Measurements from ENCODE around the gene BICC1.

The BICC1 gene

DNA sequence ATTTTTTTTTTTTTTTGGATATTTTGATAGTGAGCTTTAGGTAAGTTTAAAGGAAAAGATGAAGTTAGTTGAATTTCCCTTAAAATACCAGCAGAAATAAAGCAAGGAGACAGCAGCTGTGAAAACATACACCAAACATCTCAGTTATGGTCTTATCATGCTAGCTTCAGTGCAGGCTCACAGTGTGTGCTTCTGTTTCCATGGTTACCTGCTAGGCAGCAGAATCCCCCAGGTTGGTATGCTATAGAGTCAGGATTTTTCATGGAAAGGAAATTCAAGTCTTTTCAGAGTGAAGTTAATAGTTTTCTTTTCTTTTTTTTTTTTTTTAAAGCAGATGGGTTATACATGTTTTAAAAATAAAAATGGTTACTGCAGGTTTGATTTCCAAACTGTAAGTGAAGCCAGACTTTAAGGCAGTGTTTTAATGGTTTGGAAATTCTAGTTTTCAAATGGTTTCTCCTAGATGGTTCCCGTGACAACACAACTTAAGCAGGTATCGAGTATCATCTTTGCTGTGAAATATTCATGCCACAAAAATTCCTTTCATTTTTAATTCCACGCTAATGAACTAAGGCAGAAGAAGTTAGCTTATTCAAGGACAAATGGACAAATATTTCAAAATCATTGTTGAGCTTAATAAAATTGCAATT lies 230.9 kb downstream of the BICC1 start:
- DNase-seq (ENCODE audit: low spot score) = no peak

DNA sequence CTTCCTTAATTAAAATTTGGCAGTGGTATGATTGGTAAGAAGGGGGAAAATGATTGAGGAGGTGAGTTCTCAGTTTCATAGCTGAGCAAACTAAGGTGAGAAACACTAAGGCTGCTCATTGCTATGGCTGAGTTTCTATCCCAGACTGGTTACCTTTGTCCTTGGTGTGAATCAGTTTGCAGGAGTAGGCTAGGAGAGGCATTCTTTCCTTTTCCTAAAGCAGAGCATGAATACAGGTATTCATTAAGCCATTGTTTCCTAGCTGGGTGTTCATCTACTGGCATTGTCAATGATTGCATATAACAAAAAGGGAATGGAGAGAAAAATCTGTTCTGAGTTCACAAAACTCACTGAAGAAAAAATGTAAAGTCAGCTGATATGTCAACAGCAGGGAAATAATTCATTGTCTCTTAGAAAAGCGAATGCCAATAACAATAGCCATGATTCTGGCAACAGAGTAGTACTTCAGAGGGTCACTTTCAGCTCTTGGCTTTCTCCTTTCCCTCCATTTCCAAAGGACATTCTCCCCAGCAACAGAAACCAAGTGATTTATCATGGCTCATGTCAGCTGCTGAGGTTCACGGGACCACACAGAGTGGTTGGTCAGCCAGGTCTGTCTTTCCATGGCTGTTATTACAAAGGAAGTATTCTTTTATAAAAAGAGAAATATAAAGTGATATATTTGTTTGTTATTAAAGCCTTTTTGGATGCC lies 234.0 kb downstream of the BICC1 start:
- no peak for DNase-seq (ENCODE audit: low spot score)

DNA sequence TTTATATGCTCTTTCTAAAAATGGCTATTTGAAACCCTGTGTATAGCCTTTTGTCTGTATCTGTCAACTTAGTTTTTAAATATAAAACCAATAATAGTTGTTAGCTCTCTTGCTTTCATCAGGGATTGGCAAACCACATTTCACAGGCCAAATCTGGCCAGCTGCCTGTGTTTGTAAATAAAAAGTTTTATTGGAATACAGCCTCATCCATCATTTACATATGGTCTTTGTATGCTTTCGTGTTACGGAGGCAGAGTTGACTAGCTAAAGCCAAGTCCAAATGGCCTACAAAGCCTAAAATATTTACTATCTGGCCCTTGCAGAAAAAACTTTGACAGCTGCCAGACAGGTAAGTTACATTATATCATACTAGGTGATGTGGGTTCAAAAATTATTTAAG lies 235.0 kb downstream of the BICC1 start:
- no peak for DNase-seq (ENCODE audit: low spot score)

DNA sequence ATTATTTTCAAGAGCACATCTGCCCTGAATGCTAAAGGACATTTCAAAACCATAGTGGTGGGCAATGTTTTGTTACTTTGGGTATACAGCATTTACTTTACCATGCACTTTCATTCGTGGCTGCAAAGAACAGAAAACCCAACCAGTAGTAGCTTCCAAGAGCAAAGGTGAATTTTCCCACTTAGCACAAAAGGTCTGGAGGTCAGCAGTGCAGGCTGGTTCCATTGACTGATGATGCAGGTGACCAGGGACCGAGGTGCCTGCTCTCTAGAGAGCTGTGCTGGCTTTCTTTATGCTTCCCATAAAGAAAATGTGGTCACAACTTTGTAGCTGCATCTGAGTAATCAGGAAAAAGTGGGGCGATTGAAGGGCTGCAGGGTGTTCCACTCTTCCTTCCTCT lies 240.0 kb downstream of the BICC1 start:
- DNase-seq (ENCODE audit: low spot score) = no peak

DNA sequence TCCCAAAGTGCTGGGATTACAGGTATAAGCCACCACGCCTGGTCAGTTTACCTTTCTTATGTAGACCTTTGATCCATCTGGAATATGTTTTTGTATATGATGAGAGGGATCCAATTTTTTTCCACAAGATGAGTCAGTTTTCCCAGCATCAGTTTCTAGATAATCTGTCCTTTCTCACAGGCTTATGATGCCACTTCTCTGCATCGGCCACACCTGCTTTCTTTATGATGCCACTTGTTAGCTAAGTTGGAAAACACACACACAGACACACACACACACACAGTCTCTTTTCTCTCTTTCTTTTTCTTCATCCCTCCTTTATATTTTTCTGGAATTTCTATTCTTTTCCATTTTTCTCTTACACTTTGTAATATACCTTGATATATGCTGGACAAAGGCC lies 240.8 kb downstream of the BICC1 start:
- DNase-seq (ENCODE audit: low spot score) = no peak

DNA sequence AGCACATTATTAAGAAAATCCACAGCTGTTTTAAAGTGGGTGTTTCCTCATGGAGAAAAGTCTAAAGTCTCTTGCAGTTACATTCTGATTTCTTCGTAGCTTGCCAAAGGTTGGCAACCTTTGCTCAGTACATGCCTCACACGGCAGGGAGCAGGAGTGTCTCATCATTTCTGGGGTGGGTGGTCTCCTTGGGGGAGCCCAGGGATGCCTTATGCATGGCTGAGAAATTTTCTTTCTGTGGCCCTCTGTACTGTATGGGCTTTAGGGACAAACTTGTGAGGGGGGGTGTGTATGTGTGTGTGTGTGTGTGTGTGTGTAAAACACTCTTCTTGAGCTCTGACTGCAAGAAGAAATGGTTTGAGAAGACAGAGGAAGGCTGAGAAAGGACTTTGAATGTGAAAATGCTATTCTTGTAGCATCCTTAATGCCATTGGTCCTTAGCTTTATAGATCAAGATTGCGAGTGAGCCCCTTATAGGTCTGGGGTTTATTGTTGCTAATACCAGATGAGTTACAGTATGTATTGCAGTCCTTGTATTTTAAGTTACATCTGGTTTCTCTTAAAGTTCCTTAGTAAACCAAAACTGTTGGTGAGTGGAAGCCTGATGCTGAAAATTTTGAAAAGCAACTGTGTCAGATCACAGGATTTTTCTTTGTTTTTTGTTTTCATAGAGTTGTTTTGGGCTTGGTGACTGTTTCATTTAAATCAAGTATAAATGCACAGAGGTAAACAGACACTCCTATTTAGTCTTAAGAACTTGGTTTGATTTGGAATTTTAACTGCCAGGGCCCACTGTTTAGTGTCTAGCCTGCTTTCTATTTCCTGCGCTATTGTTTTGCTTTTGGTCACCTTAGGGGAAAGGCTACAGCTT lies 242.0 kb downstream of the BICC1 start:
- DNase-seq (ENCODE audit: low spot score) = no peak

DNA sequence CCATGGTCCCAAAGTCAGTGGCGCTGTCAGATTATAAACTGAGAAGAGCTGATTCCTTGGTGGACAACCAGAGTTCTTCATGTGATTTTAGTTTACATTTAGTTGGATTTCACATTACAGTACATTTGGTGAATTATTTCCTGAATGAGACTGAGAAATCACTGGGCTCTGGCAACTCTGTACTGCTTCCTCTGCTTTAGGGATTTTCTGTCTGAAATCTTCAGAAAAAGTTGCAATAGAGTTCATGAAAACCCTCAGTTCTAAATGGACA lies 242.6 kb downstream of the BICC1 start:
- no peak for DNase-seq (ENCODE audit: low spot score)

DNA sequence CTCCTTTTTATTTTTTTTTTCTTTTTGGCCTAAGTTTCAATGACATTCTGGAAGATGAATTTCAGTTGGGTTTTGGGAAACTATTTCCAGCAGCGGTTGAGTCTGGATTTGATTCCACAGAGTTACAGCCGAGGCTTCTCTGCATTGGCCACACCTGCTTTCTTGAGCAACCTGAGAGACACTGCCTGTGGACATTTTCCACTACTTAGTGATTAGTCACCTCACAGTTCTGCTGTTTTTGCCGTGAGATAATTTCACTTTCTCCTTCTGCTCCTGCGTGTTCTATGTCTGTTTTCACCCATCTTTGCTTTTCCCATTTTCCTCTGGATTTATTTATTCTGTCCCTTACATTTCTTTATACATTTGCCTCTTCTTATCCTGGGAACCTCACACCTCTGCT lies 243.0 kb downstream of the BICC1 start:
- DNase-seq (ENCODE audit: low spot score) = no peak

DNA sequence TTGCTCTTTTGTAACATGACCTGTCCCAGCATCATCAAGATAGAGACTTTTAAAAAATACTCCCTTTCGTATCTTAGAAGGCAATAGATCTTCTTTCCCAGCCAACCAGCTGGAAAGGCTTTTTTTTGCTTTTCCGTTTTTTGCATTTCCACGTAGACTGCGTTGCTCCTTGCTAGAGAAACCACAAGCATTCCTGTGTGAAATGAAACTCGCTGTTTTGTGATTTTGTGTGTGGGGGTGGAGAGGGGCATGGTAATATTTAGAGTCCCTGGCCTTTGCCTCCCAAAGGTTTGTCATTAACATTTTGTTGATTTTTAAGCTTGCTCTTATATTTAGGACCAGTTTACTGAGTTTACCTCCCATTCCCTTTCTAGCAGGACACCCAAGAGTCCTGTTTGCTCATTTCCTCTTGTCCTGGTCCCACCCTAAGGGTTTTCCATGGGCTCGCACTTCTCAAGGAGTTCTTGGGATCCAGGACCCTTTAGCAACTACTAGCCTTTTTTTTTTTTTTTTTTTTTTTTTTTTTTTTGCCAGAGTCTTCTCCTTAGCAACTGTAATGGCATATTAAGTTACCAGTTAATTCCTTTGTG lies 243.6 kb downstream of the BICC1 start:
- no peak for DNase-seq (ENCODE audit: low spot score)

DNA sequence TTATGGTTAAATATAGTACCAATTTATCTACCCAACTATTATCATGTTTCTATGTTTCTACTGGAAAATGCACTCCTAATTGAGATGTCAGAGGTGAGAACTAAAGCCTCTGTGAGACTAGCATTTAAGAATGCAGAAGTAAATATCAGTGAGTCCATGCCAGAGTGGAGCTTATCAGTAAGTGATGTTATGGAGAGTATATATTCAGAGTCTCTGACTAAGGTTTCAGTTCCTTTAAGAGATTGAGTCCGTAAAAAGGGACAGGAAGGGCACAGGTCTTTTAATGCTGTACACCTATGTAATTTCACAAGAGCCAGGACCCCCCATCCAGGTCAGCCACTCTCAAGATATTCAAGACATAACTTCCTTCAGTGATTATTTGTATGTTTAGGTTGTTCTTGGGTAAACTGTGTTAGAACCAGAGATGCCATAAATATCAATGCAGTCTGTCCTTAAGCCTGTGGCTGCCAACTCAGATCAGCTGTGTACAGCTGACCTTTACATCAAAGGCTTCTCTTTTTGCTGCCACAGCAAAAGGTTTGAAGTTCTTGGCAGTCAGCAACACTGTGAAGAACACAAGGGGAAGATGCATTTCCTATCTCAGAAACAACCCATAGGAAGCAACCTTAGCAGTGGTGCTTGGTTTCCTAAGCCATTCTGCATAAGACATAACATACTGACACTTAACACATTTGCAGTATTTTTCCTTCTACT lies 244.8 kb downstream of the BICC1 start:
- no peak for DNase-seq (ENCODE audit: low spot score)

DNA sequence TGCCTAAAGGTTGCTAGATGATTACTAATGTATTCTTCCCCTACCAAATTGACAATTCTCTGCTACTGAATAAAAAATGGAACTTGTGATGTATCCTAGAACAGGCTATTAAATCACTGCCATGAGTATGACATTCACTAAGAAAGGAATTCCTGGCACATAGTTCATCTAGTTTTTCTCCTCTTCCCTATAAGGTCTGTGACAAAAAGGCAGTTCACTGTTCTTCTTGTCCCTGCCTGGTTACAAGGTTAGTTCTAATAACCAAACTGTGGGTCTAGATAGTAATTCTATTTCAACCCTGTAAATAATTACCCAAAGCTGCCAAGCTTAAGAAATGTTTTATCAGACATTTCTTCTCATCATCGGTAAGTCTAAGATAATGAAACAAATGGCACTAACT lies 245.6 kb downstream of the BICC1 start:
- DNase-seq (ENCODE audit: low spot score) = no peak

DNA sequence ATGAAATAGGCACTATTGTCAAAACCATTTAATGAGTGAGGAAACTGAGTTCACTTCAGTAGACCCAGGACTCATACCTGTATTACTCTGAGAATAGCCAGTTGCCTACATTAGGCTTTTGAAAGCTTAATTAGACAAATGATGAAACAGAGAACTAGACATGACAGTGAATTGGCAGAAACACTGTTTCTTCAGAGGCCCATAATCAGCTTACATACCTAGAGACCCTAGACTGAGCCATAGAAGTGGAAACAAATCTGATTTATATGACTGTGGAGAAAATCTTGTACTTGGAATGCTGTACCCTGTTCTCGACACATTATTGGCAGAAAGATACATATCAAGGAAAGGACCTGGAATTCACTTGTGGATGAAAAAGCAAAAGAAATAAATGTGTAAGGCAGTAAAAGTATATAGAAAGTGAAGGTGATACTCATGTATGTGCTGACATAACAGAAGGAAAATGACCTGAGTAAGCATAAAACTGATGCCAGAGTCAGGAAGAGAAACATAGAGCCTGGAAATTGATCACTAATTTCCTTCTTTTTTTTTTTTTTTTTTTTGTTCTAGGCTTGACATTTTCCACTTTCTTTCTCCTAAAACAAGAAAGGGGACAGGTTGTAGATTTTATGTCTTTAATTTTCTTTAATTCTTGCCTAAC lies 251.5 kb downstream of the BICC1 start:
- no peak for DNase-seq (ENCODE audit: low spot score)

DNA sequence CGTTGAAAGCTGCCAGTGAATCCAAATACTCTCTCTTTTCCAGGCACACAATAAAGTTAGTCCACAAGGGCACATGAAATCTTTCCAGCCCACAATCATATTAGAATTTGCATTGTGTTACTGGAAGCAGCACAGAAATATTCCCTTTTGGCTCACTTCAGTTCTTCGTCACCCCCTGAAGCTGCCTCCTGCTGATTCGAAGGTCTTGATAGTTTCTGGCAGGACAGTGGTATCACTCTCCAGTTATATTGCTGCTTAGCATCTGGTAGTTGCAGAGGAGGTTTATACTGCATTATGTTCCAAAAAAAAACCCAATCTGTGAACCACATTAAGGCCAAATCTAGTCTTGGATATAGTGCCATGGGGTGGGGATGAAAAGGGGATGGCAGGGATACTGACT lies 253.2 kb downstream of the BICC1 start:
- no peak for DNase-seq (ENCODE audit: low spot score)

DNA sequence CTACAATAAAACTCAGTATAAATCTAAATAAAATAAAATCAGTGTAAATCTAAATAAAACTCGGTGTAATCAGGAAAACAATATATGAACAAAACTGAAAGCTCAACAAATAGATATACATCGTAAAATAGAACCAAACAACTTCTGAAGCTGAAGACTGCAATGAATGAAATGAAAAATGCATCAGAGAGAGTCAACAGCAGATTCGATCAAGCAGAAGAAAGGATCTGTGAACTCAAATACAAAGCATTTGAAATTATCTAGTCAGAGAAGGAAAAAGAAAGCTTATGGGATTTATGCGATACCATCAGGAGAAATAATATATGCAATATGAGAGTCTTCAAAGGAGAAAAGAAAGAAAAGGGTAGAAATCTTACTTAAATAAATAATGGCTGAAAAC lies 255.0 kb downstream of the BICC1 start:
- DNase-seq (ENCODE audit: low spot score) = no peak

DNA sequence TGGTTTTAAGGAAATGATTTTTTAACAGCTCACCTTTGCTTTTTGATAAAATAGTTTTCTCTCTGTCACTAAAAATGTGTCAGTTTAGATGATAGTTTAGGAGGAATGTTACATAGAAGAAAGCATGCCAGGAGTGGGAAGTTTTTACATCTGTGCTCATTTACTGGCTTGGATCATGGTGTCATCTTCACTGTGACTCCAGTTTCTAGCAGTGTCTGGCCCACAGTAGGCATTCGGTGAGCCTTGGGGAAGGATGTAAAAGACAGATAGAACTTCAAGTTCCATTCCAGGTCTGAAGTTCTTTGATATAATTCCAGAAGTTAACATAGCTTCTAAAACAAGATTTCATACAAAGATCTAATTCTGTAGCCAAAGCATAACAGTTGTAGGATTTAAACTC lies 259.2 kb downstream of the BICC1 start:
- no peak for DNase-seq (ENCODE audit: low spot score)

DNA sequence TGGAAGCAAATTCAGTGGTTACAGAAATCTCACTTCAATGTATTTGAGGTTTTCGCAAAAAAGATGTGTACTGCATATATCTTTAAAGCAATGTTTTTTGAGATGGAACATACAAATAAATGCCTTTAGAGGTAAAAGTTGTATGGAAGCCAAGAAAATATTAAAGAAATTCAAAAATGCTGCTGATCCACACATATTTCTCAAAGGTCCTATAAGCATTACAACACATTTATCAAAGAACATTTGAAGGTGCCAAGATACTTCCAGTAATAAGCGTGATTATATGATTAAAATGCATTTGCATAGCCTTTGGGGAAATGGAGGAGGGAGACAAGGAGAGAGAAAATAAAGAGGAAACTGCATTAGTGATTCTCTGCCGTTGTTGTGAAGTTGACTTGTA lies 260.1 kb downstream of the BICC1 start:
- DNase-seq (ENCODE audit: low spot score) = no peak

DNA sequence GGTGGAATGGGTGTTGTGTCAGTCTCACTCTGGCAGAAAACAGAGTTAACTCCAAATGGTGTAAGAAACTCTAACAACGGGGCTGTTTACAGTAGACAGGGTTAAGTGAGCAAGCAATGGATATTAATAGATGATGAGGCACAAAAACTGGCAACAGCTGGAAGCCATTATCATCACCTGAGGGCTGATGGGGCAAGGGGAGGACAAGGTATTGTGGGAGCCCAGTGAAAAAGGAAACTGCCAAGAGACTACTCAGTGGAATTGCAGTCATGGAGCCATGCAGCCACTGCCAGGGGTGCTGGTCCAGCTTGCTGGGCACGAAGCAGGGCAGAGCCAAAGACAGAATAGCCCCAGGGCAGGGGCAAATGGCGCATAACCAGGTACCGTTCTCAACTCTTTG lies 260.7 kb downstream of the BICC1 start:
- DNase-seq (ENCODE audit: low spot score) = no peak

DNA sequence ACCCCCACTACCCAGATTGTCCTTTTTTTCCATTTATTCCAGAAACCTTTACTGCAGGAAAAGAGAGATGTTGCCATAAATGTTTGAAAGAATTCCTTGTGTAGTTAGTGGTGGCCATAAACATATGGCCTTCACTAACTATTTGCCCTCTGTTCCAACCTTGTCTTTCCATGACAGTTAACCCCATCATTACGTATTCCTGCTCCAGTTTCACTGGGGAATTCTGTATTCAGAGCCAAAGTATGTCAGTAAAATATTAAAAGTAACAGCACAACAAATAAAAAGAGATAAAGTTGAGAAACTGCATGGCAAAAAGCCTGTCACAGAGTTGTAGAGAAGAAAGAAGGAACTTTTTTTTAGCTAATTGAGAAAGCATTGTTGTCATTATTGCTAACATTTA lies 261.3 kb downstream of the BICC1 start:
- no peak for DNase-seq (ENCODE audit: low spot score)

DNA sequence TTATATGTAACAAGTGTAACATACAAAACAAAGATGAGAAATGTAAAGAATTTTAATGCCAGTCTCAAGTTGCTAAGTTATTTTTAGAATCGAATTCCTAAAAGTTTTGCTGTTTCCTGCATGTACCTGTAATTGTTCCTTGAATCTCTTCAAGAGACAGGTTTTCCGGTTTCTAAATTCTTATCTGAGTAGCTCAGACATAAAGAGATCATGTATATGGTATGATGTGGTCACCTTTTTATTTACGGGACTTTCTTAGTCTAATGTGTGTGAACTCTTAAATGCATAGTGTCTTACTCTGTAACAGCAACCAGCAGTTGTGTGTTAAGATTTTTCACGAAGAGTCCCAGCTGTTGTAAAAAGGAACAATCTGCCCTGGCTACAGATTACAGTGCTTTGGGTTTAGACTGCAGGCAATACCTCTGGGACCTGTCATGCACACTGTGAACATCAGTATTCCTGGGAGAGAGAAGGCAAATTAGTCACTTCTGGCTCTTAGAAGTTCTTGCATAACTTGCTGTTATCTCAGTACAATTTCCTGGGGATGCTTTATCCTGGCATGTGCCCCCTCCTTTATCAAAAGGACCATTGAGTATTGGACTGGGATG lies 263.4 kb downstream of the BICC1 start:
- no peak for DNase-seq (ENCODE audit: low spot score)

DNA sequence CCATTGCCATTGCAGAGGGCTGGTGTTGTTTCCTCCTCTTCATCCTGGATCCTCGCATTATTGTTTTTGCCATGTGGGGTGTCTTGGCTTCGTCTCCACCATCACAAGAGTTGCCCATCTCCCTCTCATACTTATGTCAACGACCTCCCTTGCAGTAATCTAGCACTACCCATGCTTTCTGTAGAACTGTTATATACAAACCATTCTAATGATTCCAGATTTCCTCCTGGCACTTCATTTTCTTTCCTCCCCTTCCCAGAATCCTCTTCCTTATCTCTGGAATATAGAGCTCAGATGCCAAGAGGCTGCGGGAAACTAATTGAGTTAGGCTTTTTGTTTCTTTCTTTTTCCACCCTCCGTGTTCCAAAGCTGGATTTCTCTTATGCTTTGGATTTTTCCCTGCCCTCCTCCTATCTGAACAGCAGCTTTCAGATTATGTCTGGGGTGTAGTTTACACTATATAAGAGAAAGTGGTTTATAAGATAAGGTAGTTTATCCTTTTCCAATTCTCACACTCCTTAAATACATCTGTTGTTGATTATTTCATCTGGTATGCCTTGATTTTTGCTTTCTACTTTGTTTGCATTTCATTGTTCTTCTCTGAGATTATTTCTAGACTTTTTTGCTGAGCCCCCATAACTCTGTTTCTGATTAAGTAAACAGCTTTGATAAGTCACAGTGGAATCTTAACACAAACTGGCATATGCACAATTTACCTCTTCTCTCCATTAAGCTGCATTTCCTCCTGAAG lies 264.1 kb downstream of the BICC1 start:
- DNase-seq (ENCODE audit: low spot score) = no peak

DNA sequence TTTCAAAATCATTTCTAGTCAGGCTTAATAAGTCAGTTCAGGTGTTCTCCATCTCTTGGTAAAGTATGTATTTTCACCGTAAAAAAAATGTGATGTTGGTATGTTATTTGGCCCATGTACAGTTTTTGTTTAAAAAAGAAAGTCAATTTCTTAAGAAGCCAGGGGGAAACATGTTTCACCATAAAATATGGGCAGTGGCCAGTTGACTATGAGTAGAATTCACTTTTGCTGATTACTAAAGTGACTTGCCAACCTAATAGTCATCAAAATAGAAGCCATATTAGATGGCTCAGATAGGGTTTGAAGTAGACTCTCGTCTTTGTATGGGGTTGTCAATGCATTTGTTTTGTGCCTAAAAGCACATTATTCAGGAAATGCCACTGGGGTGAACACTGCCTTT lies 266.3 kb downstream of the BICC1 start:
- DNase-seq (ENCODE audit: low spot score) = no peak
